ENCODE data around the gene PNMT.
"Not testable (repeated sequence)": the region's sequence is repeated elsewhere in the genome, so short reads cannot be mapped to it uniquely, and the experiment has no call there.

Gene PNMT

GRCh38 chr17:39688945-39689344 is 20.7 kb downstream of the PNMT start:
- DNase-seq: no peak

GRCh38 chr17:39694593-39694992 is 26.3 kb downstream of the PNMT start:
- no peak for DNase-seq

DNA sequence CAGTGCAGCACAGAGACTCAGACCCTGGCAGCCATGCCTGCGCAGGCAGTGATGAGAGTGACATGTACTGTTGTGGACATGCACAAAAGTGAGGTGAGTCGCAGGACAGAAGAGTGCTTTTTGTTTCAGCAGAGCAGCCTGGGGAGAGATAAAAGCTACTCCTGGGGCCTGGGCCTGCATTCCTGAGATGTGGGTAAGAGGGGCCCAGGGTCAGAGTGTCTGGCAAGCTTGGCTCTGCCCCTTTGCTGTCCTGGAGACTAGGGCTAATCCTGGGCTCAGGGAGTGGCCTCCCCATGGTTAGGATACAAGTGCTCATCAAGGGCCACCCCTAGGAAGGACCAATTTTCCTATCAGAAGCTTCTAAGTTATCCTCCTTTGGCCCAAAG is 26.8 kb downstream of the PNMT start:
- DNase-seq: no peak

DNA sequence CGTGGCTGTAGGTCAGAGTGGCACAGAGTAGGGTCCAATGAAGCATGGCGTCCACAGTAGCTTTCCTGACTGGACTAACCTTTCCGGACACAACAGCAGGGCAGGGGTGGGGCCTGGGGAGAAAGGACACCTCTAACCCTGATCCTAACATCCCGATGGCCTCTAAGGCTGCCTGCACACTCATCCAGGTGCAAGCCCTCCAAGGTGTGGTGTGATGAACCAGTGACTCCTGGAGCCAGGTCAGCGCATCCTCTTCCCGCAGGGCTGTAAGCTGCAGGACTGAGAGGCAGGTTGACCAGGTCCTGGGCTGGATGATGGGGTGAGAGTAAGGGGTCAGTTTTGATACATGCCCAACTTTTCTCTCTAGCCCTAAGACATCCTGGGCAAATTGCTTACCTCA is 28.5 kb downstream of the PNMT start:
- DNase-seq: no peak

- DNase-seq: no peak
Measured at GRCh38 chr17:39697961-39698360, 29.7 kb downstream of the PNMT start.

GRCh38 chr17:39699157-39699817 is 31.0 kb downstream of the PNMT start:
- not testable (repeated sequence) for DNase-seq

DNA sequence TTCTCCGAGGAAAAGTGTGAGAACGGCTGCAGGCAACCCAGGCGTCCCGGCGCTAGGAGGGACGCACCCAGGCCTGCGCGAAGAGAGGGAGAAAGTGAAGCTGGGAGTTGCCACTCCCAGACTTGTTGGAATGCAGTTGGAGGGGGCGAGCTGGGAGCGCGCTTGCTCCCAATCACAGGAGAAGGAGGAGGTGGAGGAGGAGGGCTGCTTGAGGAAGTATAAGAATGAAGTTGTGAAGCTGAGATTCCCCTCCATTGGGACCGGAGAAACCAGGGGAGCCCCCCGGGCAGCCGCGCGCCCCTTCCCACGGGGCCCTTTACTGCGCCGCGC is 31.5 kb downstream of the PNMT start, which contains the start of gene ERBB2:
Gene ERBB2 (plus strand): TSS at position 247 of the 330 bp plus-strand sequence. CDS start 175 bp downstream, outside the sequence.
- no peak for DNase-seq

- no peak for DNase-seq
Measured at GRCh38 chr17:39700148-39700987, 32.1 kb downstream of the PNMT start.

DNA sequence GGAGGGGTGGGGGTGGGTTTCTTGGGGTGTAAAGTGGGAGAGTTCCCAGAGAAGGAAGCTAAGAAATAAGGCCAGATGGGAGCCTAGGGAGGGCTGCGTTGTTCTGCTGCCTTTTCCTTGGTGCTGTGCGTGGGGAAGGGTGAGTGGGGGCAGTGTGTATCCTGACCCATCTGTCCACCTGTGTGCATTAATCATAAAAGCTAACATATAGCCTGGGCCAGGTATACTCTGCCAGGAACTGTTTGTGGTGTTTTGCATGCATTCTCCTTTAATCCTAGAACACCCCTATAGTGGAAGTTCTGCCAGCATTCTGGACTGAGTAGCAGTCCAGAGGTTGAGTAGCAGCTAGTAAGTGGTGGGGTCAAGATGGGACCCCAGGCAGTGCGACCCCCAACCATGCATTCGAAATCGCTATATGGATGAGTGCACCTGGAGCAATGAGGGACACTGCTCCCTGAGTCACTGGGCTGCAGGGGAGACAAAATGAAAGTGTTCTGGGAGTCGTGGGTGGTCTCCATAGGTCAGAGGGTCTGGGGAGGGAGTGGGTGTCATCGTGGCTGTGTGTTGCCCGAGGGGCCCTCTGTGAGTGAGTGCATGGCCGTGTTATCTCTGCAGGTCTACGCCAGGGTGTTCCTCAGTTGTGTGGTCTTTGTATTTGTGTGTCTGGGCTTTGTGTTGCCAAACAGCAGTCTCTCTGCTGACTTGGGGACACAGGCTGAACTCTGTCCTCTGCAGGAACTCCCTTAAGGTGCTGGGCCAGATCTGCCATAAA is 32.9 kb downstream of the PNMT start:
- DNase-seq: no peak

DNA sequence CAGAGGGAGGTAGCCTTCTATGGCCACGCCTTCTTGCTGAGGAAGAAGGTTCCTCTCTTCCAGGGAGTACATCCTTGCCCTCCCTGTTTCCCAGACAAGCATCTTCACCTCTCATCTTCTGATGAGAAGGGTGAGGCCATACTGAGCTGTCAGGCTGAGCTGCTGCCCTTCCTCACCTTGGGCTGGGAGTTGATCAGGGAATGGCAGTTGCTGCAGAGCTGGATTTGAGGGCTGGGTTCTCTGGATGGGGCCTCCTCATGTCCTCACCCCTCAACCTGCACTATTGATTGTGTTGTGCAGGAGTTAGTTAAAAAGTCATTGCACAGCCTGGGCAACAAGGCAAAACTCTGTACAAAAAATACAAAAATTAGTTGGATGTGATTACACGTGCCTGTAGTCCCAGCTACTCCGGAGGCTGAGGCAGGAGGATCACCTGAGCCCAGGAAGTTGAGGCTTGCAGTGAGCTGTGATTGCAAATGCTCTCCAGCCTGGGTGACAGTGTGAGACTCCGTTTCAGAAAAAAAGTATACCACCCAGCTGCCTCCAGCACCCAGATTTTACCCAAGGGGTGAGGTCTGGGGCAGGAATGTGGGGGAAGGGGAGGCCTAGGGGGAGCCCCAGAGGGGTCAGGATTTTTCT is 33.6 kb downstream of the PNMT start:
- DNase-seq: no peak

GRCh38 chr17:39702901-39703893 is 34.9 kb downstream of the PNMT start:
- no peak for DNase-seq

GRCh38 chr17:39703913-39704312 is 35.7 kb downstream of the PNMT start:
- DNase-seq: no peak

GRCh38 chr17:39704821-39705551 is 36.7 kb downstream of the PNMT start:
- DNase-seq: no peak

GRCh38 chr17:39705786-39706348 is 37.6 kb downstream of the PNMT start:
- DNase-seq: no peak

DNA sequence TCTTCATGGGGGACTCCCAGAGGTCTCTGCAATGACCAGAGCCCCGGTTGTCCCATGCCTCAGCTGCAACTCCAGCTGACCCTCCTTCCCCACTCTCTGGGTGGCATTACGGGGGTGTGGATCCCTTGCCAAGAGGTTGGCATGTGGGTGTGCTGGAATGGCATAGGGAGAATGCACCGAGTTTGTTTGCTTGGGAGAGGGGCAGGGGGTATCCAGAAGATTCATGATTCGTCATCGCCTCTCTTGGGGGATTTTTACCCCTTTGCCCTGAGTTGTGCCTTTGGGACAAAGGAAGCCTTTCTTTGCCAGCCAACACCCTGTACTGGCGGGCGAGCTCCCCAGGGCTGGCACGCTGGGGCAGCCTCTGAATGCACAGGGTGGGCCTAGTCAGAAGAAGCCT is 38.1 kb downstream of the PNMT start:
- no peak for DNase-seq

GRCh38 chr17:39706921-39707337 is 38.7 kb downstream of the PNMT start:
- DNase-seq: no peak

- DNase-seq: no peak
Measured at GRCh38 chr17:39709319-39709997, 41.2 kb downstream of the PNMT start.

- no peak for DNase-seq
Measured at GRCh38 chr17:39709998-39710964, 42.0 kb downstream of the PNMT start.

- not testable (repeated sequence) for DNase-seq
Measured at GRCh38 chr17:39711071-39711470, 42.8 kb downstream of the PNMT start.
